Erythroblast (primary cell): ENCODE results near the gene RAB13.

ENCODE experiments used
- GATA1 ChIP-seq: IDR thresholded peaks from 2 replicates; pipeline ENCODE4 v1.6.1; 2011; ENCODE audit warnings: low read depth, mild to moderate bottlenecking, control low read depth, low read length, moderate library complexity
- POLR2A ChIP-seq: IDR thresholded peaks from 2 replicates; pipeline ENCODE4 v1.6.1; 2011; ENCODE audit warnings: mild to moderate bottlenecking, low read length

- TF ChIP-seq POLR2A (no peak), GATA1 (no peak)
Measured at GRCh38 chr1:153944005-153944826, 41.9 kb downstream of the RAB13 start.
